Panc1 (cell line): ENCODE measurements around the gene CDH13. TPM values are rescaled to one million over a fixed set of nuclear protein-coding genes. Genes with fewer than 3 reads are reported as not detected.

Experiments used
- ATAC-seq: fragments of 200-7000 bp; cut with Tn5 transposase; 2 replicates; pipeline ENCODE4 v1.9.1; 2020; ENCODE audit warnings: mild to moderate bottlenecking, moderate library complexity
- BruUV-seq: library from RNA; stranded (reverse); fragments of 400-500 nt; replicated peaks from 2 replicates; lab custom pipeline; 2021; lab: Mats Ljungman, UMichigan
- CTCF ChIA-PET: fragments of 300-600 bp; sonication (Branson Sonifier 250); formaldehyde crosslinking; loops from one replicate; lab custom pipeline; 2022; ENCODE audit warnings: antibody characterized with exemption; lab: Charles Lee
- POLR2A ChIA-PET: fragments of 300-600 bp; sonication (Branson Sonifier 250); formaldehyde crosslinking; loops from one replicate; lab custom pipeline; 2022; ENCODE audit warnings: antibody characterized with exemption; lab: Charles Lee
- DNase-seq: peaks from one replicate; pipeline ENCODE4 v3.0.0-alpha.2; 2010; ENCODE audit warnings: low read depth, low spot score
- H3K27ac ChIP-seq: 2 replicates; pipeline ENCODE4 v1.5.1; 2011; ENCODE audit warnings: mild to moderate bottlenecking, low read length, inconsistent platforms
- H3K27me3 ChIP-seq: fragments of 200-500 bp; sonication (Bioruptor generic); 2 replicates; pipeline ENCODE4 v1.6.0; 2014; ENCODE audit warnings: low read length, inconsistent platforms; ENCODE audit not compliant: control insufficient read depth, insufficient read depth
- H3K36me3 ChIP-seq: fragments of 200-500 bp; sonication (Bioruptor generic); 2 replicates; pipeline ENCODE4 v1.5.1; 2014; ENCODE audit warnings: inconsistent platforms, mild to moderate bottlenecking, low read length, moderate library complexity; ENCODE audit not compliant: control insufficient read depth, insufficient read depth
- H3K4me1 ChIP-seq: 2 replicates; pipeline ENCODE4 v1.5.1; 2011; ENCODE audit warnings: inconsistent platforms, mild to moderate bottlenecking, low read length, moderate library complexity; ENCODE audit not compliant: control insufficient read depth, insufficient read depth
- H3K4me3 ChIP-seq, 2 experiments: 2 replicates each; pipeline ENCODE4 v1.5.1; 2011 to 2012; ENCODE audit warnings: low read depth in 2 of 2, low read length in 2 of 2, mild to moderate bottlenecking in 2 of 2, inconsistent platforms in 1 of 2, moderate library complexity in 1 of 2
- H3K9me3 ChIP-seq: fragments of 200-500 bp; sonication (Bioruptor generic); 2 replicates; pipeline ENCODE4 v1.5.1; 2014; ENCODE audit warnings: low read depth, mild to moderate bottlenecking, inconsistent platforms, low read length, moderate library complexity; ENCODE audit not compliant: control insufficient read depth, insufficient read depth
- POLR2AphosphoS5 ChIP-seq: IDR thresholded peaks from 2 replicates; pipeline ENCODE4 v1.6.1; 2012; ENCODE audit warnings: mild to moderate bottlenecking, low read depth, low read length, moderate library complexity
- REST ChIP-seq, 2 experiments: IDR thresholded peaks; 2 replicates each; pipeline ENCODE4 v1.6.1; 2011 to 2012; ENCODE audit warnings: low read depth in 2 of 2, control low read depth in 1 of 2, low read length in 1 of 2, mild to moderate bottlenecking in 1 of 2, moderate library complexity in 1 of 2; ENCODE audit not compliant: insufficient read depth in 1 of 2
- SIN3A ChIP-seq: IDR thresholded peaks from 2 replicates; pipeline ENCODE4 v1.6.1; 2012; ENCODE audit warnings: low read depth, mild to moderate bottlenecking, low read length, moderate library complexity, borderline replicate concordance; ENCODE audit not compliant: insufficient read depth
- TCF7L2 ChIP-seq: IDR thresholded peaks from 2 replicates; pipeline ENCODE4 v1.6.1; 2011; ENCODE audit warnings: mild to moderate bottlenecking, low read depth, low read length, inconsistent platforms
- in situ Hi-C: cut with HindIII; loops from 2 replicates; pipeline ENCODE4 v1.10.0; 2016; ENCODE audit warnings: low sequenced_read_pairs, low pct_unique_long_range_greater_than_20kb
- intact Hi-C: fragments of 100-400 bp; cut with micrococcal nuclease; formaldehyde crosslinking; loops from one replicate; pipeline ENCODE4 v1.10.0; 2022; ENCODE audit not compliant: unreplicated experiment
- total RNA-seq: library from RNA; stranded (reverse); gene quantifications from one replicate; pipeline ENCODE4 v1.2.1, GENCODE V29; 2021; ENCODE audit not compliant: unreplicated experiment
- TF ChIP-seq, protein P1 (sequence below): fragments of 450-650 bp; IDR thresholded peaks from 2 replicates; pipeline ENCODE4 v1.5.1; 2017; ENCODE audit warnings: mild to moderate bottlenecking

CDH13 gene
- total RNA-seq, 1 experiment from 2014 or later, result not detected

- DNase-seq (no peak), ATAC-seq (no peak)
- Histone ChIP-seq H3K4me3 (no peak overlapping the region), H3K27ac (no peak overlapping the region), H3K9me3 (no peaks in the 10 kb centered on the region), H3K36me3 (no peaks in the 10 kb centered on the region), H3K27me3 (no peaks in the 10 kb centered on the region), H3K4me1 (no peaks in the 10 kb centered on the region)
- intact Hi-C loops, result no loop called here
- TF ChIP-seq REST (IDR thresholded peaks at IDR 0.05; ENCODE audit: insufficient read depth in 1 of 2, low read depth in 2 of 2, low read length in 1 of 2), result no peak
- TF ChIP-seq SIN3A, result no peak
- no peak for TF ChIP-seq POLR2AphosphoS5
- TF ChIP-seq, protein P1, sequence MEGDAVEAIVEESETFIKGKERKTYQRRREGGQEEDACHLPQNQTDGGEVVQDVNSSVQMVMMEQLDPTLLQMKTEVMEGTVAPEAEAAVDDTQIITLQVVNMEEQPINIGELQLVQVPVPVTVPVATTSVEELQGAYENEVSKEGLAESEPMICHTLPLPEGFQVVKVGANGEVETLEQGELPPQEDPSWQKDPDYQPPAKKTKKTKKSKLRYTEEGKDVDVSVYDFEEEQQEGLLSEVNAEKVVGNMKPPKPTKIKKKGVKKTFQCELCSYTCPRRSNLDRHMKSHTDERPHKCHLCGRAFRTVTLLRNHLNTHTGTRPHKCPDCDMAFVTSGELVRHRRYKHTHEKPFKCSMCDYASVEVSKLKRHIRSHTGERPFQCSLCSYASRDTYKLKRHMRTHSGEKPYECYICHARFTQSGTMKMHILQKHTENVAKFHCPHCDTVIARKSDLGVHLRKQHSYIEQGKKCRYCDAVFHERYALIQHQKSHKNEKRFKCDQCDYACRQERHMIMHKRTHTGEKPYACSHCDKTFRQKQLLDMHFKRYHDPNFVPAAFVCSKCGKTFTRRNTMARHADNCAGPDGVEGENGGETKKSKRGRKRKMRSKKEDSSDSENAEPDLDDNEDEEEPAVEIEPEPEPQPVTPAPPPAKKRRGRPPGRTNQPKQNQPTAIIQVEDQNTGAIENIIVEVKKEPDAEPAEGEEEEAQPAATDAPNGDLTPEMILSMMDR, result no peak
- TF ChIP-seq TCF7L2, result no peak
- POLR2A ChIA-PET, result no interaction called here
- CTCF ChIA-PET, result no interaction called here
- in situ Hi-C loops, result no loop called here
- BruUV-seq, result no TSS peak
Observed at GRCh38 chr16:83145297-83145696, 518.5 kb downstream of the CDH13 start.

- no peak for TF ChIP-seq TCF7L2
- TF ChIP-seq REST (IDR thresholded peaks at IDR 0.05; ENCODE audit: insufficient read depth in 1 of 2, low read depth in 2 of 2, low read length in 1 of 2), result no peak
- TF ChIP-seq, protein P1, result no peak
- no peak for TF ChIP-seq POLR2AphosphoS5
- no peak for TF ChIP-seq SIN3A
- no TSS peak for BruUV-seq
- intact Hi-C loops, result no loop called here
Observed at GRCh38 chr16:83147244-83147643, 520.5 kb downstream of the CDH13 start.

More at GRCh38 chr16:83147244-83147643, 520.5 kb downstream of the CDH13 start:
- H3K9me3 ChIP-seq, result no peaks in the 10 kb centered on the region
- in situ Hi-C loops, result no loop called here
- no peak for DNase-seq
- POLR2A ChIA-PET, result no interaction called here
- H3K27me3 ChIP-seq, result no peaks in the 10 kb centered on the region
- no peak overlapping the region for H3K27ac ChIP-seq
- no peak overlapping the region for H3K4me3 ChIP-seq
- H3K36me3 ChIP-seq, result no peaks in the 10 kb centered on the region
- ATAC-seq, result no peak
- H3K4me1 ChIP-seq, result no peaks in the 10 kb centered on the region
- CTCF ChIA-PET, result no interaction called here
